ENCODE measurements around the gene ARHGEF5. TPM values are rescaled to one million over a fixed set of nuclear protein-coding genes. Genes with fewer than 3 reads are reported as not detected.

ARHGEF5 gene
- total RNA-seq: 0.11 and 0.34 TPM in 2 replicates

GRCh38 chr7:144355176-144355822 is at the start of gene ARHGEF5:
Gene ARHGEF5 (plus strand): TSS chr7:144355402. CDS start chr7:144362670, 7,268 bp downstream.

GRCh38 chr7:144311872-144312469 is 43.2 kb upstream of the ARHGEF5 start, which contains the start of gene OR2A1:
Gene OR2A1 (plus strand): TSS chr7:144312419. CDS start chr7:144318125, 5,706 bp downstream.

DNA sequence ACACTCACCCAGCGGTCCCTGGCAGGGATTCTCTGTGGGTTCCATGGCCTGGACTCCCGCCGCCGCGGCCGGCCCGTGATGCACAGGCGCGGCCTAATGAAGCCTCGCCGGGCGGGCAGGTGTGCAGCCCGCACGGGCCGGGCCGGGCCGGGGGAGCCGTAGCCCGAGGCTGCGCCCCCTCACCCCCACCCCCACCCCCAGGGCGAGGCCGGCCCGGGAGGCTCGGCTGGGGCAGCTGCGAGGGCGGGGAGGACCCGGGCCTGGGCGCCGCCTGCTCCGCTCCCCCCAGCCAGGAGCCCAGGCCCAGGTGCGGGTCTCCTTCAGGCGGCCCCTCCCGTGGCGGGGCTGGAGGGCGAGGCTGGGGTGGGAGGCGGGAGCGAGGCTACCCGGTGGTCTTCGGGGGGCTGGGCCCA is 48.5 kb downstream of the ARHGEF5 start, which contains the start of gene NOBOX:
NOBOX (minus strand) TSS at position 45 of the 413 bp plus-strand sequence.

Other genes with a start within 250 kb of the ARHGEF5 start
- not detected in 2 replicates for gene OR2A2, start 245.8 kb upstream of the ARHGEF5 start, total RNA-seq
- not detected in 2 replicates for gene OR2A14, start 232.2 kb upstream of the ARHGEF5 start, total RNA-seq
- gene CTAGE4, start 171.9 kb upstream of the ARHGEF5 start, total RNA-seq: 0.09 TPM in 1 of 2 replicates, not detected in the other
- gene ARHGEF35, start 159.6 kb upstream of the ARHGEF5 start, total RNA-seq: under 0.01 and 0.43 TPM in 2 replicates
- gene OR2A42, start 115.8 kb upstream of the ARHGEF5 start, total RNA-seq: not detected in 2 replicates
- gene OR2A7, start 90.6 kb upstream of the ARHGEF5 start, total RNA-seq: not detected in 2 replicates
- gene CTAGE8, start 86.1 kb upstream of the ARHGEF5 start, total RNA-seq: not detected in 2 replicates
- gene OR2A1, start 43.0 kb upstream of the ARHGEF5 start, total RNA-seq: under 0.01 TPM in 1 of 2 replicates, not detected in the other
- not detected in 2 replicates for gene NOBOX, start 48.3 kb downstream of the ARHGEF5 start, total RNA-seq

Data from dermis lymphatic vessel endothelial cell (primary cell).